Glutamatergic neuron (in vitro differentiated cells): ENCODE measurements around the gene TAX1BP3. TPM values are rescaled to one million over a fixed set of nuclear protein-coding genes. Genes with fewer than 3 reads are reported as not detected.

Source experiments
- DNase-seq: peaks from one replicate; pipeline ENCODE4 v3.0.0; 2022
- H3K27ac Mint-ChIP-seq: one replicate; pipeline ENCODE4 v1.8.0; 2020; ENCODE audit warnings: mild to moderate bottlenecking, mixed read lengths, inconsistent platforms; ENCODE audit not compliant: unreplicated experiment
- H3K27me3 Mint-ChIP-seq: one replicate; pipeline ENCODE4 v1.8.0; 2020; ENCODE audit warnings: mild to moderate bottlenecking, moderate library complexity, mixed read lengths, inconsistent platforms; ENCODE audit not compliant: unreplicated experiment
- H3K36me3 Mint-ChIP-seq: one replicate; pipeline ENCODE4 v1.8.0; 2020; ENCODE audit warnings: mild to moderate bottlenecking, mixed read lengths, inconsistent platforms; ENCODE audit not compliant: unreplicated experiment
- H3K4me1 Mint-ChIP-seq: one replicate; pipeline ENCODE4 v1.8.0; 2020; ENCODE audit warnings: mild to moderate bottlenecking, low read depth, mixed read lengths, inconsistent platforms; ENCODE audit not compliant: unreplicated experiment
- H3K4me3 Mint-ChIP-seq: one replicate; pipeline ENCODE4 v1.8.0; 2020; ENCODE audit warnings: mild to moderate bottlenecking, mixed read lengths, inconsistent platforms; ENCODE audit not compliant: unreplicated experiment
- H3K9me3 Mint-ChIP-seq: one replicate; pipeline ENCODE4 v1.8.0; 2020; ENCODE audit warnings: mild to moderate bottlenecking, moderate library complexity, mixed read lengths, inconsistent platforms; ENCODE audit not compliant: unreplicated experiment
- CTCF ChIP-seq: fragments of 200-600 bp; sonication (generic); IDR thresholded peaks from one replicate; pipeline ENCODE4 v1.5.0; 2021; ENCODE audit not compliant: partially characterized antibody, unreplicated experiment
- total RNA-seq: library from RNA; stranded (reverse); fragmentation: NEBNext Ultra II Directional; extraction: Animal tissue kit (Norgen Biotek cat#: 25700); gene quantifications from one replicate; pipeline ENCODE4 v1.2.1, GENCODE V29; 2021; ENCODE audit not compliant: unreplicated experiment

Gene TAX1BP3
- total RNA-seq, 1 donor from 2014 or later, result 91.4 TPM

- Mint-ChIP-seq H3K27ac (peak overlapping the region; percentile 22), H3K27me3 (peaks cover 6% of the 10 kb centered on the region), H3K9me3 (peaks cover 4% of the 10 kb centered on the region), H3K36me3 (peaks cover 4% of the 10 kb centered on the region), H3K4me1 (peaks cover 8% of the 10 kb centered on the region), H3K4me3 (peak overlapping the region; percentile 14)
- no peak for TF ChIP-seq CTCF
- DNase-seq, result no peak
Measured at GRCh38 chr17:3688027-3688553, 19.7 kb upstream of the TAX1BP3 start.

- DNase-seq, result no peak
- Mint-ChIP-seq H3K4me3 (no peak overlapping the region), H3K36me3 (peaks cover 4% of the 10 kb centered on the region), H3K9me3 (peaks cover 4% of the 10 kb centered on the region), H3K4me1 (peaks cover 10% of the 10 kb centered on the region), H3K27me3 (peaks cover 5% of the 10 kb centered on the region), H3K27ac (no peak overlapping the region)
- no peak for TF ChIP-seq CTCF
Measured at GRCh38 chr17:3685174-3685573, 16.8 kb upstream of the TAX1BP3 start.

GRCh38 chr17:3683054-3683511 is 14.7 kb upstream of the TAX1BP3 start:
- Mint-ChIP-seq H3K36me3 (no peaks in the 10 kb centered on the region), H3K27me3 (no peaks in the 10 kb centered on the region), H3K9me3 (no peaks in the 10 kb centered on the region), H3K27ac (no peak overlapping the region), H3K4me1 (peaks cover 2% of the 10 kb centered on the region), H3K4me3 (no peak overlapping the region)
- peak; percentile 57 for DNase-seq
- TF ChIP-seq CTCF, result peak; percentile 92

GRCh38 chr17:3682033-3682432 is 13.7 kb upstream of the TAX1BP3 start:
- Mint-ChIP-seq H3K4me3 (no peak overlapping the region), H3K9me3 (no peaks in the 10 kb centered on the region), H3K27ac (no peak overlapping the region), H3K4me1 (peaks cover 2% of the 10 kb centered on the region), H3K27me3 (no peaks in the 10 kb centered on the region), H3K36me3 (no peaks in the 10 kb centered on the region)
- DNase-seq, result no peak
- TF ChIP-seq CTCF, result no peak

GRCh38 chr17:3681565-3681964 is 13.2 kb upstream of the TAX1BP3 start:
- Mint-ChIP-seq H3K4me1 (peaks cover 2% of the 10 kb centered on the region), H3K9me3 (no peaks in the 10 kb centered on the region), H3K27me3 (no peaks in the 10 kb centered on the region), H3K4me3 (no peak overlapping the region), H3K36me3 (no peaks in the 10 kb centered on the region), H3K27ac (no peak overlapping the region)
- DNase-seq, result no peak
- no peak for TF ChIP-seq CTCF
